ENCODE data around the gene NAT16. TPM values are rescaled to one million over a fixed set of nuclear protein-coding genes. Genes with fewer than 3 reads are reported as not detected.

The NAT16 gene
- polyA plus RNA-seq, 1 of the 3 experiments (the other 2 are of a cell fraction): 0.64 TPM

DNA sequence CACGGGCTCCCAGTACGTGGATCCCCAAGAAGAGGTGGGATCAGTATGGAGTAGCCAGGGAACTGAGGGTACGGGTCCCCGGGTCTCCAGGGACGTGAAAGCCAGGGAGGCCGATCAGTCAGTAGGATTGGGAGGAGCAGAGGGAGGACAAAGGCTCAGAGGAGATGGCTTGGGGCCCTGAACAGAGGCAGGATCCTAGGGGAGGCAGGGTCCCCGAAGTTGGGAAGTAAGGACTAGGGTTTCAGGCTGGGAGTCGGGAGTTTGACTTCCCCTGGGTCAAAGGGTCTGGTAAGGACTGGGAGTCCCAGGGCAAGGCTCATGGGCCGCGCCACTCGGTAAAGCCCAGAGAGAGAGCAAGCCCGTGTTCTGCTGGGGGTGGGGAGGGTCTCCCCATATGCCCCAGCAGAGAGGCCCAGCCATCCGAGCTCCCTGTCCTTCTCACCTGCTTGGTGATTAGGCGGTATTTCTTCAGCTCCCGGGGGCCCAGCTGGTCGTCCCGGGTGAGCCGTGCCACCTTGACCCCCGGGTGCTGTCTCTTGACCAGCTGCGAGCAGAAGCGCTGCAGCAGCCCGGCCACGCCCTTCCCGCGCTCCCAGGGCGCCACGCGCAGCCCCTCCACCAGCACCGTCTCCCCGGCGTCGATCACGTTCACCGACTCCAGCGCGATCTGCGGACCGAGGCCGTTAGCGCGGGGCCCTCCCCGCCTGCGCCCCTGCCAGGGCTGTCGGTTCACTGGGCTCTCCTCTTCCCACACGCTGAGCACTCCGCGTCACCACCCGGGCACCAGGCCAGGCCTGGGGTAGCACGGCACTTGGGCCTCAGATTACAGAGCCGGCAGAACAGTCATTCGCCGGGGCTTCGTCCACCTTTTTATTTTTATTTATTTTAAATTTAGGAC, 7.0 kb downstream of the NAT16 start:
- ChIA-PET POLR2A (interaction anchor here (2.0 kb wide), 1 partner anchor 7 kb away, joined by 8 read pairs; the partner anchor contains the start of gene VGF), CTCF (interaction anchor here (1.1 to 6.7 kb wide), 8 partner anchors 11 to 110 kb away, joined by 3 to 43 read pairs (median 5); partner anchors contain the start of gene FIS1)
- Histone ChIP-seq H2AFZ (ENCODE audit: low read depth) (no peak overlapping the region), H3K4me3 (ENCODE audit: low read depth in 2 of 2, low read length in 1 of 2) (no peak overlapping the region), H4K20me1 (ENCODE audit: insufficient read depth) (no peaks in the 10 kb centered on the region), H3K27ac (ENCODE audit: low read depth in 2 of 2, low read length in 1 of 2) (no peak overlapping the region), H3K9me2 (no peaks in the 10 kb centered on the region), H3K9ac (no peak overlapping the region), H3K9me3 (no peaks in the 10 kb centered on the region), H3K4me2 (no peak overlapping the region), H3K4me1 (ENCODE audit: control insufficient read depth in 1 of 2, insufficient read depth in 2 of 2, low read depth in 1 of 2, low read length in 1 of 2) (peaks cover 15 to 28% of the 10 kb centered on the region in 2 experiments), H3F3A (replicated peaks; ENCODE audit: insufficient read depth) (peaks cover 14% of the 10 kb centered on the region), H3K27me3 (ENCODE audit: insufficient read depth) (peaks cover 6% of the 10 kb centered on the region; the same call in 1 of the 2 replicates), H3K36me3 (replicated peaks in 1 of 2; ENCODE audit: control insufficient read depth in 1 of 2, insufficient read depth in 2 of 2, low read length in 1 of 2) (no peaks in the 10 kb centered on the region), H3K79me2 (ENCODE audit: insufficient read depth) (no peaks in the 10 kb centered on the region)
- DNase-seq: peak; percentile 33
- WGBS (ENCODE audit: low lambda C conversion rate): 83% methylated on average over 41 of the region's 53 CpGs
- TF ChIP-seq JUND (IDR thresholded peaks at IDR 0.05): no peak
- TF ChIP-seq NRF1 (IDR thresholded peaks at IDR 0.05; ENCODE audit: low read depth, low read length): no peak
- TF ChIP-seq TAF1 (IDR thresholded peaks at IDR 0.05; ENCODE audit: borderline replicate concordance, low read depth, low read length): no peak
- TF ChIP-seq RFX5 (IDR thresholded peaks at IDR 0.05; ENCODE audit: low read length): no peak
- no peak for TF ChIP-seq EP300 (IDR thresholded peaks at IDR 0.05; ENCODE audit: borderline replicate concordance in 1 of 2, low read depth in 1 of 2, low read length in 1 of 2)
- TF ChIP-seq NFIC (IDR thresholded peaks at IDR 0.05; ENCODE audit: borderline replicate concordance): no peak
- TF ChIP-seq USF1 (IDR thresholded peaks at IDR 0.05; ENCODE audit: borderline replicate concordance, low read depth): no peak
- TF ChIP-seq SIN3A (IDR thresholded peaks at IDR 0.05; ENCODE audit: borderline replicate concordance, low read depth, low read length): no peak
- TF ChIP-seq, protein P1, sequence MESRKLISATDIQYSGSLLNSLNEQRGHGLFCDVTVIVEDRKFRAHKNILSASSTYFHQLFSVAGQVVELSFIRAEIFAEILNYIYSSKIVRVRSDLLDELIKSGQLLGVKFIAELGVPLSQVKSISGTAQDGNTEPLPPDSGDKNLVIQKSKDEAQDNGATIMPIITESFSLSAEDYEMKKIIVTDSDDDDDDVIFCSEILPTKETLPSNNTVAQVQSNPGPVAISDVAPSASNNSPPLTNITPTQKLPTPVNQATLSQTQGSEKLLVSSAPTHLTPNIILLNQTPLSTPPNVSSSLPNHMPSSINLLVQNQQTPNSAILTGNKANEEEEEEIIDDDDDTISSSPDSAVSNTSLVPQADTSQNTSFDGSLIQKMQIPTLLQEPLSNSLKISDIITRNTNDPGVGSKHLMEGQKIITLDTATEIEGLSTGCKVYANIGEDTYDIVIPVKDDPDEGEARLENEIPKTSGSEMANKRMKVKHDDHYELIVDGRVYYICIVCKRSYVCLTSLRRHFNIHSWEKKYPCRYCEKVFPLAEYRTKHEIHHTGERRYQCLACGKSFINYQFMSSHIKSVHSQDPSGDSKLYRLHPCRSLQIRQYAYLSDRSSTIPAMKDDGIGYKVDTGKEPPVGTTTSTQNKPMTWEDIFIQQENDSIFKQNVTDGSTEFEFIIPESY (IDR thresholded peaks at IDR 0.05; ENCODE audit: borderline replicate concordance, low read depth): no peak
- TF ChIP-seq MEF2A (IDR thresholded peaks at IDR 0.05; ENCODE audit: borderline replicate concordance, low read depth): no peak

DNA sequence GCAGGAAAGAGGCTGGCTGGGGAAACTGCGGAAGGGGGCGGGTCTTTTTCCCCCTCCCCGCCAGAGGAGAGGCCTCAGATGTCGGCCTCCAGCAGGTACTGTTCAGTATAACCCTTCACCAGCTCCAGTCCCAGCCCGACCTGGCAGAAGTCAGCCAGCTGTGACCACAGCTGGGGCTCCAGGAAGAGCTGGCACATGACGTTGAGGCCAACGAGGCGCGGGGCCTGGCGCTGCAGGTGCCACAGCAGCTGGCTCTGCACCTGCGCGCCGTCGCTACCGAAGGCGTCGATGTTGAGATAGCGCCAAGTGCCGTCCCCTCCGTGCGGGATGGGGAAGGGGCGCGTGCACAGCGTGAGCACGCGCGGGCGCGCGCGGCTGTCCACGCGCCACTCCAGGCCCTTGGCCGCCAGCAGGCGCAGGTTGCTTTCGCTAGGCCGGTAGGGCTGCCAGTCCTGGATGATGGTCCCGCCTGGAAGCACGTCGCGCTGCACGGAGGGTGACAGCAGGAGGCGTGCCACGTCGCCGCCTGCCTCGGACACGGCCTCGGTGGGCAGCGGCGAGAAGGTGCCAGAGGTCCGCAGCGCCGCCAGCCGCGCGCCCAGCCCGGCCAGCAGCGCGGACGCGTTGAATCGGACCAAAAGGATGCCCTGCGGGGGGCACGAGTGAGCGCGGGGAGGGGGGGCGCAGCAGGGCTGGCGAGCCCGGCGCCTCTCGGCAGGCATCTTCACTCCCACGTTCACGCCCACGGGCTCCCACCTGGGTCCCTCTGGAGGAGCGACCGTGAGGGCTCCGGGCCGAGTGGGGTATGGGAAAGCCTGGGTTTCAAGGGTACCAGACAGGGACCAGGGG, 7.9 kb downstream of the NAT16 start:
- peaks cover 23 to 33% of the 10 kb centered on the region in 2 experiments for H3K4me1 ChIP-seq (ENCODE audit: control insufficient read depth in 1 of 2, insufficient read depth in 2 of 2, low read depth in 1 of 2, low read length in 1 of 2)
- CTCF ChIA-PET: interaction anchor here (0.9 to 6.7 kb wide), 8 partner anchors 8 to 113 kb away, joined by 3 to 45 read pairs (median 20); partner anchors contain the start of gene NAT16
- 89% methylated on average over 44 of the region's 79 CpGs for WGBS (ENCODE audit: low lambda C conversion rate)
- TF ChIP-seq RAD21 (IDR thresholded peaks at IDR 0.05; ENCODE audit: low read length) (no peak), CHD2 (IDR thresholded peaks at IDR 0.05; ENCODE audit: low read length, partially characterized antibody) (no peak), SMC3 (IDR thresholded peaks at IDR 0.05; ENCODE audit: low read depth, low read length) (no peak), YY1 (IDR thresholded peaks at IDR 0.05; ENCODE audit: low read depth) (no peak), RXRA (IDR thresholded peaks at IDR 0.05; ENCODE audit: borderline replicate concordance, low read depth) (no peak), FOXM1 (IDR thresholded peaks at IDR 0.05; ENCODE audit: low read depth) (no peak), FOSL2 (IDR thresholded peaks at IDR 0.05; ENCODE audit: borderline replicate concordance, low read depth) (no peak), FOXJ3 (CRISPR knock-in tag; IDR thresholded peaks at IDR 0.05) (no peak), ELF1 (IDR thresholded peaks at IDR 0.05) (no peak)
- TF ChIP-seq, protein P2, sequence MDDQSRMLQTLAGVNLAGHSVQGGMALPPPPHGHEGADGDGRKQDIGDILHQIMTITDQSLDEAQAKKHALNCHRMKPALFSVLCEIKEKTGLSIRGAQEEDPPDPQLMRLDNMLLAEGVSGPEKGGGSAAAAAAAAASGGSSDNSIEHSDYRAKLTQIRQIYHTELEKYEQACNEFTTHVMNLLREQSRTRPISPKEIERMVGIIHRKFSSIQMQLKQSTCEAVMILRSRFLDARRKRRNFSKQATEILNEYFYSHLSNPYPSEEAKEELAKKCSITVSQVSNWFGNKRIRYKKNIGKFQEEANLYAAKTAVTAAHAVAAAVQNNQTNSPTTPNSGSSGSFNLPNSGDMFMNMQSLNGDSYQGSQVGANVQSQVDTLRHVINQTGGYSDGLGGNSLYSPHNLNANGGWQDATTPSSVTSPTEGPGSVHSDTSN (IDR thresholded peaks at IDR 0.05): no peak

More for the DNA sequence above, 7.9 kb downstream of the NAT16 start:
- no peaks in the 10 kb centered on the region for H3K9me2 ChIP-seq
- H2AFZ ChIP-seq (ENCODE audit: low read depth): no peak overlapping the region
- H3K36me3 ChIP-seq (replicated peaks in 1 of 2; ENCODE audit: control insufficient read depth in 1 of 2, insufficient read depth in 2 of 2, low read length in 1 of 2): no peaks in the 10 kb centered on the region
- no peak overlapping the region for H3K4me3 ChIP-seq (ENCODE audit: low read depth in 2 of 2, low read length in 1 of 2)
- peaks cover 21% of the 10 kb centered on the region for H3F3A ChIP-seq (replicated peaks; ENCODE audit: insufficient read depth)
- POLR2A ChIA-PET: interaction anchor here (1.0 kb wide), 1 partner anchor 10 kb away, joined by 3 read pairs; no protein-coding TSS in a partner anchor
- H3K9ac ChIP-seq: no peak overlapping the region
- no peaks in the 10 kb centered on the region; the same call in 1 of the 2 replicates for H3K27me3 ChIP-seq (ENCODE audit: insufficient read depth)
- H3K79me2 ChIP-seq (ENCODE audit: insufficient read depth): no peaks in the 10 kb centered on the region
- H3K27ac ChIP-seq (ENCODE audit: low read depth in 2 of 2, low read length in 1 of 2): no peak overlapping the region
- no peaks in the 10 kb centered on the region for H4K20me1 ChIP-seq (ENCODE audit: insufficient read depth)
- DNase-seq: peak; percentile 36
- H3K9me3 ChIP-seq: no peaks in the 10 kb centered on the region
- H3K4me2 ChIP-seq: no peak overlapping the region

Measured in SK-N-SH (cell line).